MCF 10A (cell line): Measurements from ENCODE around the gene ATG9B. TPM values are rescaled to one million over a fixed set of nuclear protein-coding genes. Genes with fewer than 3 reads are reported as not detected.

ENCODE experiments used
- BruUV-seq: library from RNA; stranded (reverse); fragments of 400-500 nt; replicated peaks from 2 replicates; lab custom pipeline; 2021; lab: Mats Ljungman, UMichigan
- CTCF ChIA-PET: fragments of 300-600 bp; sonication (Branson Sonifier 250); formaldehyde crosslinking; extraction: SDS; loops from one replicate; lab custom pipeline; 2021; ENCODE audit warnings: antibody characterized with exemption, inconsistent platforms; lab: Yijun Ruan, JAX
- POLR2A ChIA-PET: fragments of 300-600, 350-650 bp; sonication (Branson Sonifier 250); formaldehyde crosslinking; extraction: SDS; loops from one replicate; lab custom pipeline; 2020; ENCODE audit warnings: antibody characterized with exemption, inconsistent platforms; lab: Yijun Ruan, JAX
- DNase-seq: peaks from one replicate; pipeline ENCODE4 v3.0.0-alpha.2; 2018; ENCODE audit not compliant: unreplicated experiment
- H3K27ac Mint-ChIP-seq: one replicate; pipeline ENCODE4 v1.8.0; 2022; ENCODE audit warnings: mild to moderate bottlenecking, low read depth, mixed read lengths; ENCODE audit not compliant: unreplicated experiment
- H3K27me3 Mint-ChIP-seq: one replicate; pipeline ENCODE4 v1.8.0; 2022; ENCODE audit warnings: mixed read lengths; ENCODE audit not compliant: insufficient read depth, unreplicated experiment
- H3K36me3 Mint-ChIP-seq: one replicate; pipeline ENCODE4 v1.8.0; 2022; ENCODE audit warnings: mild to moderate bottlenecking, moderate library complexity, mixed read lengths; ENCODE audit not compliant: insufficient read depth, unreplicated experiment
- H3K4me1 Mint-ChIP-seq: one replicate; pipeline ENCODE4 v1.8.0; 2022; ENCODE audit warnings: mixed read lengths; ENCODE audit not compliant: insufficient read depth, unreplicated experiment
- H3K4me3 Mint-ChIP-seq: one replicate; pipeline ENCODE4 v1.8.0; 2022; ENCODE audit warnings: mild to moderate bottlenecking, moderate library complexity, mixed read lengths; ENCODE audit not compliant: unreplicated experiment
- H3K9me3 Mint-ChIP-seq: one replicate; pipeline ENCODE4 v1.8.0; 2022; ENCODE audit warnings: mixed read lengths; ENCODE audit not compliant: unreplicated experiment
- intact Hi-C: fragments of 100-400 bp; cut with micrococcal nuclease; formaldehyde crosslinking; loops from 2 replicates; pipeline ENCODE4 v1.14.1; 2022
- total RNA-seq: library from RNA; stranded (reverse); gene quantifications from 2 replicates; pipeline ENCODE4 v1.2.3, GENCODE V29; 2022
- TF ChIP-seq, protein P1 (sequence below): fragments of 200-600 bp; IDR thresholded peaks from one replicate; pipeline ENCODE4 v1.8.0; 2022; ENCODE audit warnings: antibody characterized with exemption, mild to moderate bottlenecking; ENCODE audit not compliant: unreplicated experiment

The ATG9B gene
- total RNA-seq, 1 experiment from 2014 or later, result 0.12 TPM

DNA sequence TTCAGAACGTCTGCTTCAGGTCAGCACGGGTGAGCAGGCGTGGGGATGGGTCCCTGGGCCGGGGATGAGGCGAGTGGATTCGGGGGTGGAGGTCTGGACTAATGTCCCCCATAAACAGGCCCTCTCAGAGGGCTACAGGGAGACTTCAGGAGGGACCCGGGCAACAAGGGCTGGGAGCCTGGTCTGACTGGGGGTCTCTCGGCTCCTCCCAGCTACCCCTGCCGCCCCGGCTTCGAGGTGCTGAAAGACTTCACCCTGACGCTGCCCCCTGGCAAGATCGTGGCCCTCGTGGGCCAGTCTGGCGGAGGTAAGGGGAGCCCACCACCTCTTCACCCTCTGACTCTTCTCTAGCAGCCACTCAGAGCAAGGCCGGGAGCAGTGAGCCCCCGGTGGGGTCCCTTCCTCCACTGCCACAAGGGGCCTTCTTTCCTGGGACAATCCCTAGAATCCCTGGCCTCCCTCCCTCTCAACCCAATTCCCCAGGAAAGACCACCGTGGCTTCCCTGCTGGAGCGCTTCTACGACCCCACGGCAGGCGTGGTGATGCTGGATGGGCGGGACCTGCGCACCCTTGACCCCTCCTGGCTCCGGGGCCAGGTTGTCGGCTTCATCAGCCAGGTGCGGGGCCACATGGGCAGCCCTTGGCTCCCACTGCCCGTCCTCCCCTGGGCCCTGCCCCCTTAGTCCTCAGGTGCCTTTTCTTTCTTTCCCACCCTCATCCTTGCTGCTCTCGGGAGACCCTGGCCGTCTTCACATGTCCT is 16.5 kb upstream of the ATG9B start:
- TF ChIP-seq, protein P1, sequence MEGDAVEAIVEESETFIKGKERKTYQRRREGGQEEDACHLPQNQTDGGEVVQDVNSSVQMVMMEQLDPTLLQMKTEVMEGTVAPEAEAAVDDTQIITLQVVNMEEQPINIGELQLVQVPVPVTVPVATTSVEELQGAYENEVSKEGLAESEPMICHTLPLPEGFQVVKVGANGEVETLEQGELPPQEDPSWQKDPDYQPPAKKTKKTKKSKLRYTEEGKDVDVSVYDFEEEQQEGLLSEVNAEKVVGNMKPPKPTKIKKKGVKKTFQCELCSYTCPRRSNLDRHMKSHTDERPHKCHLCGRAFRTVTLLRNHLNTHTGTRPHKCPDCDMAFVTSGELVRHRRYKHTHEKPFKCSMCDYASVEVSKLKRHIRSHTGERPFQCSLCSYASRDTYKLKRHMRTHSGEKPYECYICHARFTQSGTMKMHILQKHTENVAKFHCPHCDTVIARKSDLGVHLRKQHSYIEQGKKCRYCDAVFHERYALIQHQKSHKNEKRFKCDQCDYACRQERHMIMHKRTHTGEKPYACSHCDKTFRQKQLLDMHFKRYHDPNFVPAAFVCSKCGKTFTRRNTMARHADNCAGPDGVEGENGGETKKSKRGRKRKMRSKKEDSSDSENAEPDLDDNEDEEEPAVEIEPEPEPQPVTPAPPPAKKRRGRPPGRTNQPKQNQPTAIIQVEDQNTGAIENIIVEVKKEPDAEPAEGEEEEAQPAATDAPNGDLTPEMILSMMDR, result no peak
- peaks cover 15% of the 10 kb centered on the region for H3K4me1 Mint-ChIP-seq
- BruUV-seq, result no TSS peak
- no peaks in the 10 kb centered on the region for H3K27me3 Mint-ChIP-seq
- ChIA-PET POLR2A (no interaction called here), CTCF (interaction anchor here (0.6 to 0.8 kb wide), 2 partner anchors 11 to 221 kb away, joined by 3 to 4 read pairs; no protein-coding TSS in a partner anchor)
- H3K9me3 Mint-ChIP-seq, result no peaks in the 10 kb centered on the region
- no peak overlapping the region for H3K4me3 Mint-ChIP-seq
- no peak for DNase-seq
- intact Hi-C loops, result no loop called here
- H3K36me3 Mint-ChIP-seq, result peaks cover 24% of the 10 kb centered on the region
- no peak overlapping the region for H3K27ac Mint-ChIP-seq

- CTCF ChIA-PET, result interaction anchor here (0.6 to 1.3 kb wide), 3 partner anchors 70 to 988 kb away, joined by 3 to 6 read pairs (median 3); no protein-coding TSS in a partner anchor
- H3K9me3 Mint-ChIP-seq, result no peaks in the 10 kb centered on the region
- H3K27me3 Mint-ChIP-seq, result no peaks in the 10 kb centered on the region
- H3K27ac Mint-ChIP-seq, result no peak overlapping the region
- H3K4me3 Mint-ChIP-seq, result no peak overlapping the region
- intact Hi-C loops, result no loop called here
- BruUV-seq, result no TSS peak
- peaks cover 15% of the 10 kb centered on the region for H3K4me1 Mint-ChIP-seq
- POLR2A ChIA-PET, result interaction anchor here (0.7 to 1.6 kb wide), 2 partner anchors 12 to 39 kb away, joined by 3 to 11 read pairs; partner anchors contain the start of gene ABCB8
- peaks cover 23% of the 10 kb centered on the region for H3K36me3 Mint-ChIP-seq
- TF ChIP-seq, protein P1, result no peak
- DNase-seq, result no peak
Observed at GRCh38 chr7:151039850-151040548, 15.7 kb upstream of the ATG9B start.

GRCh38 chr7:151038951-151039849 is 14.9 kb upstream of the ATG9B start:
- POLR2A ChIA-PET, result interaction anchor here (0.7 to 1.6 kb wide), 3 partner anchors 11 to 76 kb away, joined by 3 to 11 read pairs (median 3); partner anchors contain the start of gene ABCB8
- TF ChIP-seq, protein P1, result no peak

More at GRCh38 chr7:151038951-151039849, 14.9 kb upstream of the ATG9B start:
- CTCF ChIA-PET, result interaction anchor here (0.6 to 1.3 kb wide), 4 partner anchors 40 to 989 kb away, joined by 3 to 6 read pairs (median 3); no protein-coding TSS in a partner anchor
- H3K4me3 Mint-ChIP-seq, result no peak overlapping the region
- peak; percentile 85 for DNase-seq
- H3K4me1 Mint-ChIP-seq, result peaks cover 15% of the 10 kb centered on the region
- H3K27me3 Mint-ChIP-seq, result no peaks in the 10 kb centered on the region
- peak overlapping the region; percentile 23 for H3K27ac Mint-ChIP-seq
- BruUV-seq, result no TSS peak
- intact Hi-C loops, result no loop called here
- H3K36me3 Mint-ChIP-seq, result peaks cover 16% of the 10 kb centered on the region
- H3K9me3 Mint-ChIP-seq, result no peaks in the 10 kb centered on the region
